IMR-90 (cell line): ENCODE data around the gene NT5DC2. TPM values are rescaled to one million over a fixed set of nuclear protein-coding genes. Genes with fewer than 3 reads are reported as not detected.

Experiments
- ATAC-seq: fragments of 200-7000 bp; cut with Tn5 transposase; 2 replicates; pipeline ENCODE4 v1.9.1; 2020; ENCODE audit warnings: low read depth, mild to moderate bottlenecking, moderate library complexity
- BruUV-seq: library from RNA; stranded (reverse); fragments of 400-500 nt; replicated peaks from 2 replicates; lab custom pipeline; 2021; lab: Mats Ljungman, UMichigan
- CTCF ChIA-PET: fragments of 300-600 bp; formaldehyde crosslinking; extraction: SDS; loops from one replicate; lab custom pipeline; 2021; ENCODE audit warnings: antibody characterized with exemption; lab: Yijun Ruan, JAX
- POLR2A ChIA-PET: fragments of 300-600 bp; sonication (Branson Sonifier 250); formaldehyde crosslinking; loops from one replicate; lab custom pipeline; 2022; ENCODE audit warnings: antibody characterized with exemption; ENCODE audit not compliant: unreplicated experiment; lab: Charles Lee
- DNase-seq: peaks from one replicate; pipeline ENCODE4 v3.0.0; 2013
- H2AFZ ChIP-seq: replicated peaks from 2 replicates; pipeline ENCODE3; 2013; ENCODE audit warnings: low read length, mild to moderate bottlenecking; ENCODE audit not compliant: poor library complexity
- H2AK5ac ChIP-seq: 2 replicates; pipeline ENCODE4 v1.6.1; 2013; ENCODE audit warnings: low read depth, low read length, inconsistent platforms
- H2AK9ac ChIP-seq: replicated peaks from 2 replicates; pipeline ENCODE3; 2013; ENCODE audit warnings: mild to moderate bottlenecking, low read depth, low read length, moderate library complexity; ENCODE audit not compliant: poor library complexity
- H2BK120ac ChIP-seq: 2 replicates; pipeline ENCODE4 v1.6.1; 2013; ENCODE audit warnings: low read depth, low read length, inconsistent platforms
- H2BK15ac ChIP-seq: 3 replicates; pipeline ENCODE4 v1.6.1; 2013; ENCODE audit warnings: low read depth, low read length, inconsistent platforms
- H2BK20ac ChIP-seq: 2 replicates; pipeline ENCODE4 v1.6.1; 2013; ENCODE audit warnings: low read depth, mild to moderate bottlenecking, inconsistent platforms, low read length, moderate library complexity
- H2BK5ac ChIP-seq: 2 replicates; pipeline ENCODE4 v1.6.1; 2013; ENCODE audit warnings: mild to moderate bottlenecking, low read depth, low read length, inconsistent platforms; ENCODE audit not compliant: poor library complexity, severe bottlenecking
- H3K14ac ChIP-seq: replicated peaks from 2 replicates; pipeline ENCODE4 v1.6.1; 2013; ENCODE audit warnings: low read depth, low read length, inconsistent platforms
- H3K18ac ChIP-seq: 2 replicates; pipeline ENCODE4 v1.6.1; 2013; ENCODE audit warnings: low read depth, low read length, control low read depth
- H3K23ac ChIP-seq: 2 replicates; pipeline ENCODE4 v1.6.1; 2013; ENCODE audit warnings: low read depth, low read length, inconsistent platforms
- H3K27ac ChIP-seq: 2 replicates; pipeline ENCODE4 v1.5.1; 2013; ENCODE audit warnings: mild to moderate bottlenecking, control low read depth, low read length; ENCODE audit not compliant: insufficient read depth
- H3K27me3 ChIP-seq: 2 replicates; pipeline ENCODE4 v1.6.1; 2013; ENCODE audit warnings: low read length; ENCODE audit not compliant: control insufficient read depth, insufficient read depth
- H3K36me3 ChIP-seq: 2 replicates; pipeline ENCODE4 v1.6.1; 2013; ENCODE audit warnings: low read length, mixed read lengths; ENCODE audit not compliant: control insufficient read depth, insufficient read depth
- H3K4ac ChIP-seq: 2 replicates; pipeline ENCODE4 v1.6.1; 2013; ENCODE audit warnings: low read depth, low read length, inconsistent platforms
- H3K4me1 ChIP-seq: 2 replicates; pipeline ENCODE4 v1.6.1; 2013; ENCODE audit warnings: low read length, mixed read lengths; ENCODE audit not compliant: control insufficient read depth, insufficient read depth
- H3K4me2 ChIP-seq: 2 replicates; pipeline ENCODE4 v1.6.1; 2013; ENCODE audit warnings: low read depth, mild to moderate bottlenecking, control low read depth, low read length, moderate library complexity
- H3K4me3 ChIP-seq: 2 replicates; pipeline ENCODE4 v1.5.1; 2013; ENCODE audit warnings: low read depth, mild to moderate bottlenecking, control low read depth, low read length, moderate library complexity; ENCODE audit not compliant: insufficient read depth
- H3K56ac ChIP-seq: 2 replicates; pipeline ENCODE4 v1.6.1; 2013; ENCODE audit warnings: low read length, inconsistent platforms; ENCODE audit not compliant: insufficient read depth; ENCODE audit errors: extremely low read depth
- H3K79me1 ChIP-seq, 2 experiments: 2 replicates each; pipeline ENCODE4 v1.6.1; 2013; ENCODE audit warnings: low read length in 2 of 2, inconsistent platforms in 1 of 2, low read depth in 1 of 2
- H3K9ac ChIP-seq: 2 replicates; pipeline ENCODE4 v1.6.1; 2013; ENCODE audit warnings: low read depth, low read length, control low read depth
- H3K9me1 ChIP-seq: 2 replicates; pipeline ENCODE4 v1.6.1; 2013; ENCODE audit warnings: low read length, inconsistent platforms; ENCODE audit not compliant: insufficient read depth
- H3K9me3 ChIP-seq: 2 replicates; pipeline ENCODE4 v1.6.1; 2013; ENCODE audit warnings: low read length; ENCODE audit not compliant: control insufficient read depth, insufficient read depth
- H4K20me1 ChIP-seq: 2 replicates; pipeline ENCODE4 v1.6.1; 2013; ENCODE audit warnings: low read length, inconsistent platforms; ENCODE audit not compliant: insufficient read depth
- H4K5ac ChIP-seq: 2 replicates; pipeline ENCODE4 v1.6.1; 2013; ENCODE audit warnings: mild to moderate bottlenecking, low read depth, low read length, control low read depth
- H4K8ac ChIP-seq, 2 experiments: 2 replicates each; pipeline ENCODE4 v1.6.1; 2013; ENCODE audit warnings: low read depth in 2 of 2, low read length in 2 of 2, control low read depth in 1 of 2, inconsistent platforms in 1 of 2
- H4K91ac ChIP-seq: 2 replicates; pipeline ENCODE4 v1.6.1; 2013; ENCODE audit warnings: low read depth, low read length, inconsistent platforms; ENCODE audit not compliant: insufficient read depth
- MXI1 ChIP-seq: IDR thresholded peaks from 2 replicates; pipeline ENCODE4 v1.6.1; 2012; ENCODE audit warnings: low read depth, mild to moderate bottlenecking, low read length, moderate library complexity, borderline replicate concordance
- RAD21 ChIP-seq: IDR thresholded peaks from 2 replicates; pipeline ENCODE4 v1.6.1; 2012; ENCODE audit warnings: low read length, improper control_type of control experiment
- RCOR1 ChIP-seq: IDR thresholded peaks from 2 replicates; pipeline ENCODE4 v1.6.1; 2012; ENCODE audit warnings: mild to moderate bottlenecking, low read length, improper control_type of control experiment; ENCODE audit not compliant: insufficient replicate concordance
- SMC3 ChIP-seq: fragments of 150-350 bp; IDR thresholded peaks from 2 replicates; pipeline ENCODE4 v1.6.1; 2016; ENCODE audit warnings: low read depth, mild to moderate bottlenecking, antibody characterized with exemption, low read length, moderate library complexity
- dilution Hi-C: fragments of 300-500 bp; cut with HindIII; formaldehyde crosslinking; loops from one replicate; pipeline ENCODE4 v1.14.3; 2018; ENCODE audit warnings: low sequenced_read_pairs; ENCODE audit not compliant: unreplicated experiment
- in situ Hi-C: fragments of 300-500 bp; cut with MboI; formaldehyde crosslinking; loops from 3 replicates; pipeline ENCODE4 v1.14.3; 2019; ENCODE audit warnings: low sequenced_read_pairs, inconsistent platforms, mixed read lengths
- intact Hi-C: fragments of 100-400 bp; cut with micrococcal nuclease; formaldehyde crosslinking; loops from 2 replicates; pipeline ENCODE4 v1.10.0; 2022
- polyA plus RNA-seq, 3 experiments: library from polyadenylated mRNA; depleted of rRNA; stranded (reverse); fragments of >200 nt; gene quantifications; 2 replicates each; pipeline ENCODE4 v1.2.3, GENCODE V29; 2012; ENCODE audit warnings: low replicate concordance in 1 of 3
- total RNA-seq: library from RNA; depleted of rRNA; stranded (reverse); fragments of >200 nt; gene quantifications from 2 replicates; pipeline ENCODE4 v1.2.3, GENCODE V29; 2012

The NT5DC2 gene
- total and polyA plus RNA-seq, 2 of the 4 experiments (the other 2 are of a cell fraction): 161 to 200 TPM

DNA sequence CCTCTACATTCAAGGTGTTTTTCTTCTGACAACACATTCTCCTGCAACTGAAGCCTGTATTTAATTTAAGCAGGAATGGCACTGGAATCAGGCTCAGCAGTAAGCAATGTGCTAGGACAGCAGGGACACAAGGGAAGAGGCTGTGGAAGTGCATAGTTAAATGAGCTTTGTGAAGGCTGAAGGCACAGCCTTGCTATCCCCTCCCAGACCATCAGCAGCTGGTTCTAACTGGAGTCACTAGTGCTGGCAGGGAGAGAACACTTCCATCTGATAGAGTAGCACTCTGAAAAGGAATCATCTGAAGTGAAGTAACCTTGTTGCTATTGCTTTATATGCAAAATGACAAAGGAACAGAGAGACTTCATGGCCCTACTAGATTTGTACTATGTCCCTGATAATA is 17.5 kb upstream of the NT5DC2 start:
- H3K56ac ChIP-seq: no peak overlapping the region
- no peak overlapping the region for H4K8ac ChIP-seq
- in situ Hi-C loops (no loop called here), intact Hi-C loops (no loop called here), dilution Hi-C loops (no loop called here)
- no peak overlapping the region for H4K91ac ChIP-seq
- no peaks in the 10 kb centered on the region; the same call in 1 of the 2 replicates for H3K4me1 ChIP-seq
- H3K18ac ChIP-seq: no peak overlapping the region
- H4K5ac ChIP-seq: no peak overlapping the region
- ChIA-PET POLR2A (no interaction called here), CTCF (interaction anchor here (0.6 kb wide), 1 partner anchor 10 kb away, joined by 3 read pairs; no protein-coding TSS in a partner anchor)
- H3K4me3 ChIP-seq: no peak overlapping the region
- peaks cover 6% of the 10 kb centered on the region; the same call in 1 of the 2 replicates for H3K9me1 ChIP-seq
- peaks cover 6% of the 10 kb centered on the region; the same call in 1 of the 2 replicates for H4K20me1 ChIP-seq
- H2BK20ac ChIP-seq: no peak overlapping the region
- ATAC-seq: no peak
- peaks cover 38% of the 10 kb centered on the region for H3K36me3 ChIP-seq
- H3K79me1 ChIP-seq: peaks cover 6 to 29% of the 10 kb centered on the region in 2 experiments
- H2AK9ac ChIP-seq: no peak overlapping the region
- no peak overlapping the region for H2BK120ac ChIP-seq
- no peak overlapping the region for H3K27ac ChIP-seq
- DNase-seq: no peak
- H3K14ac ChIP-seq: no peak overlapping the region
- no peaks in the 10 kb centered on the region for H3K27me3 ChIP-seq
- no TSS peak for BruUV-seq
- TF ChIP-seq SMC3 (no peak), RCOR1 (no peak), RAD21 (no peak), MXI1 (no peak)
- H3K4ac ChIP-seq: no peak overlapping the region
- no peak overlapping the region for H3K4me2 ChIP-seq
- no peak overlapping the region for H2AK5ac ChIP-seq
- no peak overlapping the region for H2AFZ ChIP-seq
- H2BK15ac ChIP-seq: no peak overlapping the region
- H3K9me3 ChIP-seq: no peaks in the 10 kb centered on the region
- H2BK5ac ChIP-seq: no peak overlapping the region
- no peak overlapping the region for H3K9ac ChIP-seq
- H3K23ac ChIP-seq: no peak overlapping the region
